LNCAP (cell line): ENCODE data around the gene ILKAP.

ENCODE experiments used
- TF ChIP-seq, protein P1 (sequence below): fragments of 450-650 bp; IDR thresholded peaks from 2 replicates; pipeline ENCODE4 v1.5.1; 2017; ENCODE audit warnings: mild to moderate bottlenecking

ILKAP gene

DNA sequence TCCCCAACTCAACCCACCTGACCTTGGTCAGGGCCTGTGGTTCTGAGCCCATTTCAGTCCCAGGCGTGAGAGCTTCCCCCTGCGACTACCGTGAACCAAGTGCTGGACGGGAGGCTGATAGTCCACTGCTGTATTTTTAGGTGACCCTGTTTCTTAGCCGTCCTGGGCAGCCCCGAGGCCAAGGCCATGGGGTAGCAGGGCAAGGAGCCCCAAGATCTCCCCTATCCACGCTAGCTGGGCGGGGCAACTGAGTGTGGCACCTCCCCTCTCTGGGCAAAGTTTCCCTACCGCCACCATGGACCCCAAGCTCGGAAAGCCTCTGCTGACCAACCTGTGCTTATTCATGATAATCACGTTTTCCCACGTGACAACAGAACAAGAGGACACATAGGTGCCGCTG is 65.6 kb downstream of the ILKAP start:
- TF ChIP-seq, protein P1, sequence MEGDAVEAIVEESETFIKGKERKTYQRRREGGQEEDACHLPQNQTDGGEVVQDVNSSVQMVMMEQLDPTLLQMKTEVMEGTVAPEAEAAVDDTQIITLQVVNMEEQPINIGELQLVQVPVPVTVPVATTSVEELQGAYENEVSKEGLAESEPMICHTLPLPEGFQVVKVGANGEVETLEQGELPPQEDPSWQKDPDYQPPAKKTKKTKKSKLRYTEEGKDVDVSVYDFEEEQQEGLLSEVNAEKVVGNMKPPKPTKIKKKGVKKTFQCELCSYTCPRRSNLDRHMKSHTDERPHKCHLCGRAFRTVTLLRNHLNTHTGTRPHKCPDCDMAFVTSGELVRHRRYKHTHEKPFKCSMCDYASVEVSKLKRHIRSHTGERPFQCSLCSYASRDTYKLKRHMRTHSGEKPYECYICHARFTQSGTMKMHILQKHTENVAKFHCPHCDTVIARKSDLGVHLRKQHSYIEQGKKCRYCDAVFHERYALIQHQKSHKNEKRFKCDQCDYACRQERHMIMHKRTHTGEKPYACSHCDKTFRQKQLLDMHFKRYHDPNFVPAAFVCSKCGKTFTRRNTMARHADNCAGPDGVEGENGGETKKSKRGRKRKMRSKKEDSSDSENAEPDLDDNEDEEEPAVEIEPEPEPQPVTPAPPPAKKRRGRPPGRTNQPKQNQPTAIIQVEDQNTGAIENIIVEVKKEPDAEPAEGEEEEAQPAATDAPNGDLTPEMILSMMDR, result no peak

GRCh38 chr2:238136820-238137537 is 66.5 kb downstream of the ILKAP start:
- TF ChIP-seq, protein P1, result no peak

DNA sequence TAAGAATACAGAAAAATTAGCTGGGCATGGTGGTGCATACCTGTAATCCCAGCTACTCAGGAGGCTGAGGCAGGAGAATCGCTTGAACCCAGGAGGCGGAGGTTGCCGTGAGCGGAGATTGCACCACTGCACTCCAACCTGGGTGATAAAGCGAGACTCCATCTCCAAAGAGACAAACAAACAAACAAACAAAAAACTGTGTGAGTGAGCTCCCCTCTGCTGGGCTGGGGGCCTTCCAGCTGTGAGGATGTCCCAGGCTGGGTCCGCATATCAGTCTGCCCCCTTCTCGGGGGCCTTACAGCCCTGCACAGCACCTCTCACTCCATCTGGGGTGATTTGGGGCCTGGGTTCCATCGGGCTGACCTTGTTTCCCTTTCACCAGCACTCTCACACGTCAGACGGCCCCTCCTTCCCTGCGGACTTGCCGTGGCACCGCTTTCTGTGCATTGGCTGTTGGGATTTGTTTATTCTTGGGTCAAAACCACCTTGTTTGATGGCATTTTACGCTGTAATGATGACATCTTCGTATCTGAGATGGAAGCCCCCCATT is 67.8 kb downstream of the ILKAP start:
- TF ChIP-seq, protein P1, result no peak

DNA sequence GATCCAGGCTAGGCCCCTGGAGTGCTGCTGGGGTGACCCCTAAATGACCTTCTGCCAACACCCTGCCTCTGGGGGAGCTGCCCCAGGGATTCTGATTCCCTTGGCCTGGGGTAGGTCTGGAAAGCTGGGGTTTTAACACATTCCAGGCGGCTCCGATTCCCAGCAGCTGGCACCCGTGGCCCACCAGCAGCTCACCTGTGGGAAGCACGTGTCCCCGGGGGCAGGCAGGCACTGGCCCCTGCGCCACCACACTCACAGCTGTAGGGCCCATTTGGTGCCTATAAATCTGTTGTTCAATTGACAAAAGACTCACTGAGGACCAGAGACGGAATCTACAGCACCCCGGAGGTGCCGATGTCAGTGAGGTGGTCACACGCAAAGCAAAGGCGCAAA is 69.1 kb downstream of the ILKAP start:
- TF ChIP-seq, protein P1, result no peak

GRCh38 chr2:238133499-238134392 is 69.7 kb downstream of the ILKAP start:
- TF ChIP-seq, protein P1, result no peak

- TF ChIP-seq, protein P1, result no peak
These were observed 70.7 kb downstream of the ILKAP start for GRCh38 chr2:238132463-238133450.
